HCT116 (cell line): ENCODE data around the gene TMEM134. TPM values are rescaled to one million over a fixed set of nuclear protein-coding genes. Genes with fewer than 3 reads are reported as not detected.

Source experiments
- ATAC-seq: fragments of 200-7000 bp; cut with Tn5 transposase; 2 replicates; pipeline ENCODE4 v1.9.1; 2020; ENCODE audit warnings: mild to moderate bottlenecking, moderate library complexity
- BruUV-seq: library from RNA; stranded (reverse); fragments of 400-500 nt; replicated peaks from 2 replicates; lab custom pipeline; 2021; lab: Mats Ljungman, UMichigan
- CTCF ChIA-PET: fragments of 300-600 bp; sonication (Branson Sonifier 250); formaldehyde crosslinking; loops from one replicate; lab custom pipeline; 2021; ENCODE audit warnings: antibody characterized with exemption; lab: Charles Lee
- POLR2A ChIA-PET: fragments of 300-600, 350-600 bp; sonication (Branson Sonifier 250); formaldehyde crosslinking; loops from one replicate; lab custom pipeline; 2021; ENCODE audit warnings: antibody characterized with exemption; lab: Charles Lee
- RAD21 ChIA-PET, 2 experiments: fragments of 300-600 bp; sonication (Branson Sonifier 250); formaldehyde crosslinking; loops; one replicate each; lab custom pipeline; 2023; ENCODE audit warnings: low total read pairs in 2 of 2; ENCODE audit not compliant: uncharacterized antibody in 2 of 2, unreplicated experiment in 2 of 2, low non-redundant PET in 1 of 2; lab: Charles Lee
- DNase-seq: peaks from one replicate; pipeline ENCODE4 v3.0.0-alpha.2; 2010; ENCODE audit warnings: low read depth, low spot score
- H2AFZ ChIP-seq: fragments of 200-600 bp; shearing (Covaris generic), sonication (generic); 2 replicates; pipeline ENCODE4 v1.6.1; 2017; ENCODE audit warnings: low read depth, mixed run types, mixed read lengths, antibody characterized with exemption, low read length; ENCODE audit not compliant: poor library complexity, severe bottlenecking
- H3K27ac ChIP-seq: 2 replicates; pipeline ENCODE4 v1.5.1; 2012; ENCODE audit warnings: low read depth, low read length
- H3K27me3 ChIP-seq: fragments of 200-600 bp; sonication (generic); 2 replicates; pipeline ENCODE4 v1.6.1; 2016; ENCODE audit warnings: mixed run types, low read length, mixed read lengths; ENCODE audit not compliant: insufficient read depth
- H3K36me3 ChIP-seq, 2 experiments: fragments of 200-500 bp in 1 of 2; fragments of 200-600 bp in 1 of 2; sonication (Bioruptor generic) in 1 of 2; sonication (generic) in 1 of 2; 2 replicates each; pipeline versions ENCODE4 v1.5.1 to v1.6.1; 2014 to 2016; ENCODE audit warnings: low read length in 2 of 2, inconsistent platforms in 1 of 2, mixed read lengths in 1 of 2, mixed run types in 1 of 2; ENCODE audit not compliant: insufficient read depth in 2 of 2, control insufficient read depth in 1 of 2
- H3K4me1 ChIP-seq, 2 experiments: fragments of 200-600 bp in 1 of 2; sonication (generic) in 1 of 2; 2 replicates each; pipeline versions ENCODE4 v1.5.1 to v1.6.1; 2012 to 2017; ENCODE audit warnings: low read length in 2 of 2, inconsistent platforms in 1 of 2, mild to moderate bottlenecking in 1 of 2, mixed read lengths in 1 of 2, mixed run types in 1 of 2, moderate library complexity in 1 of 2; ENCODE audit not compliant: insufficient read depth in 2 of 2, control insufficient read depth in 1 of 2
- H3K4me2 ChIP-seq: fragments of 200-600 bp; sonication (generic); 2 replicates; pipeline ENCODE4 v1.6.1; 2017; ENCODE audit warnings: mixed run types, low read length, mixed read lengths
- H3K4me3 ChIP-seq, 2 experiments: fragments of 200-600 bp in 1 of 2; sonication (generic) in 1 of 2; replicated peaks in 1 of 2; 2 replicates each; pipeline ENCODE4 v1.5.1; 2011 to 2016; ENCODE audit warnings: low read length in 2 of 2, control low read depth in 1 of 2, low read depth in 1 of 2, mild to moderate bottlenecking in 1 of 2, mixed read lengths in 1 of 2, mixed run types in 1 of 2
- H3K79me2 ChIP-seq: fragments of 200-600 bp; sonication (generic); 2 replicates; pipeline ENCODE4 v1.6.1; 2017; ENCODE audit warnings: mild to moderate bottlenecking, mixed run types, low read length, moderate library complexity, mixed read lengths; ENCODE audit not compliant: insufficient read depth
- H3K9ac ChIP-seq: fragments of 200-600 bp; sonication (generic); 2 replicates; pipeline ENCODE4 v1.6.1; 2016; ENCODE audit warnings: low read length, mixed read lengths
- H3K9me2 ChIP-seq: fragments of 200-600 bp; sonication (generic), shearing (Covaris generic); 2 replicates; pipeline ENCODE4 v1.6.1; 2017; ENCODE audit warnings: mixed run types, mild to moderate bottlenecking, moderate library complexity; ENCODE audit not compliant: insufficient read depth
- H3K9me3 ChIP-seq, 2 experiments: fragments of 200-500 bp in 1 of 2; fragments of 200-600 bp in 1 of 2; sonication (Bioruptor generic) in 1 of 2; sonication (generic) in 1 of 2; 2 replicates each; pipeline ENCODE4 v1.6.1; 2014 to 2017; ENCODE audit warnings: low read length in 2 of 2, mixed read lengths in 2 of 2, inconsistent platforms in 1 of 2, low read depth in 1 of 2, mild to moderate bottlenecking in 1 of 2, mixed run types in 1 of 2, moderate library complexity in 1 of 2; ENCODE audit not compliant: control insufficient read depth in 1 of 2, insufficient read depth in 1 of 2
- H4K20me1 ChIP-seq: fragments of 200-600 bp; sonication (generic), shearing (Covaris generic); 2 replicates; pipeline ENCODE4 v1.6.1; 2017; ENCODE audit warnings: mixed run types, mild to moderate bottlenecking, moderate library complexity; ENCODE audit not compliant: insufficient read depth
- CEBPB ChIP-seq: IDR thresholded peaks from 2 replicates; pipeline ENCODE4 v1.6.1; 2012; ENCODE audit warnings: low read depth
- CTCF ChIP-seq, 3 experiments: fragments of 200-600 bp in 1 of 3; sonication (generic) in 1 of 3; IDR thresholded peaks in 2 of 3; conservative IDR thresholded peaks in 1 of 3; 2 replicates each; pipeline ENCODE4 v1.5.1; 2012 to 2017; ENCODE audit warnings: low read depth in 2 of 3, low read length in 2 of 3, antibody characterized with exemption in 1 of 3, borderline replicate concordance in 1 of 3, control low read depth in 1 of 3, mild to moderate bottlenecking in 1 of 3, mixed read lengths in 1 of 3, mixed run types in 1 of 3, moderate library complexity in 1 of 3; ENCODE audit not compliant: insufficient read depth in 1 of 3
- EGR1 ChIP-seq: IDR thresholded peaks from 2 replicates; pipeline ENCODE4 v1.6.1; 2012; ENCODE audit warnings: low read depth
- ELF1 ChIP-seq: IDR thresholded peaks from 2 replicates; pipeline ENCODE4 v1.6.1; 2012; ENCODE audit warnings: low read depth, borderline replicate concordance
- EZH2 ChIP-seq: fragments of 200-600 bp; sonication (generic); IDR thresholded peaks from 2 replicates; pipeline ENCODE4 v1.6.1; 2017; ENCODE audit warnings: antibody characterized with exemption, mixed run types
- EZH2phosphoT487 ChIP-seq: fragments of 200-600 bp; IDR thresholded peaks from 2 replicates; pipeline ENCODE4 v1.6.1; 2018; ENCODE audit warnings: antibody characterized with exemption, borderline replicate concordance
- FOSL1 ChIP-seq: IDR thresholded peaks from 2 replicates; pipeline ENCODE4 v1.6.1; 2012; ENCODE audit warnings: low read depth
- MAX ChIP-seq: IDR thresholded peaks from 2 replicates; pipeline ENCODE4 v1.6.1; 2012
- POLR2A ChIP-seq: IDR thresholded peaks from 2 replicates; pipeline ENCODE4 v1.7.0; 2011; ENCODE audit warnings: borderline replicate concordance; ENCODE audit not compliant: insufficient read depth, insufficient read length; ENCODE audit errors: extremely low read depth
- POLR2AphosphoS5 ChIP-seq: IDR thresholded peaks from 2 replicates; pipeline ENCODE4 v1.6.1; 2011; ENCODE audit warnings: mild to moderate bottlenecking, low read depth, low read length, moderate library complexity
- RAD21 ChIP-seq: IDR thresholded peaks from 2 replicates; pipeline ENCODE4 v1.6.1; 2012; ENCODE audit warnings: low read depth, mild to moderate bottlenecking
- SIN3A ChIP-seq: IDR thresholded peaks from 2 replicates; pipeline ENCODE4 v1.6.1; 2012; ENCODE audit warnings: low read depth
- SP1 ChIP-seq: IDR thresholded peaks from 2 replicates; pipeline ENCODE4 v1.6.1; 2012; ENCODE audit warnings: low read depth
- SRF ChIP-seq: IDR thresholded peaks from 2 replicates; pipeline ENCODE4 v1.6.1; 2012; ENCODE audit warnings: low read depth
- TCF7L2 ChIP-seq: IDR thresholded peaks from 2 replicates; pipeline ENCODE4 v1.7.0; 2011; ENCODE audit warnings: borderline replicate concordance, inconsistent platforms; ENCODE audit not compliant: insufficient read depth, insufficient read length; ENCODE audit errors: extremely low read depth
- YY1 ChIP-seq: IDR thresholded peaks from 2 replicates; pipeline ENCODE4 v1.6.1; 2011; ENCODE audit warnings: low read length, low read depth, moderate library complexity, mild to moderate bottlenecking; ENCODE audit not compliant: insufficient replicate concordance; ENCODE audit errors: extremely low read depth
- ZFX ChIP-seq: fragments of 450-650 bp; IDR thresholded peaks from 2 replicates; pipeline ENCODE4 v1.6.1; 2017
- ZNF274 ChIP-seq: fragments of 200-500 bp; sonication (Bioruptor generic); IDR thresholded peaks from 2 replicates; pipeline ENCODE4 v1.6.1; 2014; ENCODE audit warnings: mild to moderate bottlenecking, low read depth, low read length, inconsistent platforms
- intact Hi-C: fragments of 100-400 bp; cut with micrococcal nuclease; formaldehyde crosslinking; loops from 2 replicates; pipeline ENCODE4 v1.10.0; 2022
- total RNA-seq: library from RNA; stranded (reverse); gene quantifications from one replicate; pipeline ENCODE4 v1.2.1, GENCODE V29; 2021; ENCODE audit not compliant: unreplicated experiment

TMEM134 gene
- total RNA-seq, 1 experiment from 2014 or later, result 44.2 TPM

DNA sequence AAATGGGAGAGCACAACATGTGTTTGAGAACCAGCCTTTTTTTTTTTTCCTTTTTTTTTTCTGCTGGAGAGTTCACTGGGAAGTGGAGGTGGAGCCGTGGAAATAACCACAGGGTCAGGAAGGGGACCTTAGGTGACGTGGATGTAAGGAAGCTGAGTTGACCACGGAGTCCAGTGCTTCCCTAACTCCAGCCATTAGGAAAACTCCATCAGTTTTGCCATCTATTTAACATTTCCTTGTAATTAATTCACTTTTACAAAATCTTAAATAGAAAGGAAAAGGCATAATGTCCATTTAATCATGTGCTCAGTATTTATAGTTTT is 40.9 kb upstream of the TMEM134 start:
- H3K9me2 ChIP-seq, result no peaks in the 10 kb centered on the region
- ChIA-PET POLR2A (no interaction called here), CTCF (no interaction called here), RAD21 (no interaction called here)
- no peaks in the 10 kb centered on the region for H4K20me1 ChIP-seq
- H3K36me3 ChIP-seq, result no peaks in the 10 kb centered on the region
- no peaks in the 10 kb centered on the region for H3K9me3 ChIP-seq
- no peak overlapping the region for H3K4me2 ChIP-seq
- no peak overlapping the region for H3K4me3 ChIP-seq
- peaks cover 23 to 35% of the 10 kb centered on the region in 2 experiments for H3K4me1 ChIP-seq
- H3K27me3 ChIP-seq, result no peaks in the 10 kb centered on the region
- no peak overlapping the region for H3K9ac ChIP-seq
- H3K79me2 ChIP-seq, result peaks cover 11% of the 10 kb centered on the region; the same call in 1 of the 2 replicates
- H2AFZ ChIP-seq, result no peak overlapping the region
- TF ChIP-seq ZNF274 (no peak), YY1 (no peak), ZFX (no peak), EGR1 (no peak)
- ATAC-seq, result no peak
- DNase-seq, result no peak
- no peak overlapping the region for H3K27ac ChIP-seq
- intact Hi-C loops, result no loop called here
- no TSS peak for BruUV-seq

DNA sequence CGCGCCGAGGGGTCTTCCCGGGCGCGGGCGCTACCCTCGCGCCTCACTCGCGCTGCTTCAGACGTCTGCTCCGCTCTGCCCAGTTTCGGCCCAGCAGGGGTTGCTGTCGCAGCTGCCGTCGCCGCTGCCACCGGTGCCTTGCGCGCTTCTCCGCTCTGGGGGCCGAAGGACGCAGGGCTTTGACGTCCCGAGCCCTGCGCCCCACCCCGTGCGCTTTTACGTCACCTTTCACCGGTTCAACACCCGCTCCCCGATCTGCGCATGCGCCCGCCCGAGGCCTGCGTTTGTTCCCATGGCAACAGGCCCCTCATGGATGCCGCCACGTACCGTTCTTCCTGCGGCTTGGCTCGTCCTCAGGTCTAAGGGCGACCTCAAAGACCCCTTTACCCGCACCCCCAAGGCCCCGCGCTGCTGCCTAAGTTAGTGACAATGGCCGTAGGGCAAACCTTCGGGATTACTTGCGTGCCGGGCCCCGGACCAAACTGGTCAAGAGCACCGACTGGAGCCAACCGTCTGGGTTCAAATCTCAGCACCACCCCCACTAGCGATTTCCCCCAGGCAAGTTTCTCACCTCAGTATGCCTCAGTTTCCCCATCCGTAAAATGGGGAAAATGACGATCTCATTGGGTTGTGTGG is 39.6 kb upstream of the TMEM134 start:
- RAD21 ChIA-PET, result no interaction called here
- TF ChIP-seq EZH2 (no peak), SRF (no peak), CEBPB (no peak), MAX (no peak), ZFX (peak; percentile 22; the same call in 1 of the 2 replicates), EZH2phosphoT487 (no peak), TCF7L2 (peak; percentile 38), FOSL1 (no peak), RAD21 (no peak), POLR2AphosphoS5 (no peak; the same call in 1 of the 2 replicates), ZNF274 (no peak), SP1 (no peak), SIN3A (no peak), ELF1 (no peak), POLR2A (peak; percentile 5), CTCF (IDR thresholded peaks at IDR 0.05 in 2 of 3, conservative IDR thresholded peaks at IDR 0.05 in 1 of 3; ENCODE audit: borderline replicate concordance in 1 of 3, insufficient read depth in 1 of 3, low read depth in 2 of 3, low read length in 2 of 3) (no peak)

More for the DNA sequence above, 39.6 kb upstream of the TMEM134 start:
- CTCF ChIA-PET, result no interaction called here
- no peaks in the 10 kb centered on the region for H3K27me3 ChIP-seq
- ATAC-seq (peak; percentile 41), DNase-seq (peak; percentile 90)
- H3K79me2 ChIP-seq, result peaks cover 20% of the 10 kb centered on the region
- no peaks in the 10 kb centered on the region for H4K20me1 ChIP-seq
- peak overlapping the region; percentile 71 to 72 for H3K4me3 ChIP-seq
- H3K4me2 ChIP-seq, result peak overlapping the region; percentile 88
- no peaks in the 10 kb centered on the region for H3K36me3 ChIP-seq
- peak overlapping the region; percentile 81 for H3K27ac ChIP-seq
- peaks cover 27 to 39% of the 10 kb centered on the region in 2 experiments for H3K4me1 ChIP-seq
- peak overlapping the region; percentile 95 for H3K9ac ChIP-seq
- no peaks in the 10 kb centered on the region for H3K9me2 ChIP-seq
- peak overlapping the region; percentile 22 for H2AFZ ChIP-seq
- no TSS peak for BruUV-seq
- H3K9me3 ChIP-seq, result no peaks in the 10 kb centered on the region
- intact Hi-C loops, result loop anchor here (5.0 kb wide), 1 partner anchor 81 kb away; the partner anchor contains the start of gene RPS6KB2
- POLR2A ChIA-PET, result no interaction called here
